Lower leg skin (tissue), 3 donors: ENCODE results near the gene TIMP2.

Experiments
- POLR2A ChIP-seq, 2 donors: fragments of 450-650 bp; IDR thresholded peaks; one replicate each; pipeline ENCODE4 v1.6.1; 2016 to 2017; ENCODE audit warnings: antibody characterized with exemption in 2 of 2, mild to moderate bottlenecking in 1 of 2, moderate library complexity in 1 of 2
- TF ChIP-seq, protein P1 (sequence below), 3 donors: fragments of 450-650 bp; IDR thresholded peaks; one replicate each; pipeline ENCODE4 v1.5.1; 2016; ENCODE audit warnings: antibody characterized with exemption in 3 of 3, mild to moderate bottlenecking in 3 of 3, moderate library complexity in 2 of 3

DNA sequence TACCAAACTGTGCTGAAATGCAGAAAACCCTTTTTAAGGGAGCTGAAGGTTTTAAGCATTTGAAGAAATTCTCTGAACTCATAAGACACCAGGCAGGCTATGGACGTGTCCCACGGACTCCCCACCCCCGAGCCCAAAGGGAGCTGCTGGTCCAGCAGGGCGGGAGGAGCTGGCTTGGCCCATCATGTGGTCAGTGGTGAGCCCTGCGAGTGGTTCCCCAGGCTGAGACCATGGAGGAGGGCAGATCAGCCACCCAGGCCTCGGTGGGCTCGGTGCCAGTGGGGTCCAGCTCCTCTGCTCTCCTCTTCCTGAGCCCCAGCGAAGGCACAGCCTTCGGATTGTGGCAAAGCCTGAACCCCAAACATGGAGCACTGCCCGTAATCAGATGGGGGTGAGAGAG, 27.5 kb upstream of the TIMP2 start:
- TF ChIP-seq POLR2A (IDR thresholded peaks at IDR 0.05), result no peak
- TF ChIP-seq, protein P1, sequence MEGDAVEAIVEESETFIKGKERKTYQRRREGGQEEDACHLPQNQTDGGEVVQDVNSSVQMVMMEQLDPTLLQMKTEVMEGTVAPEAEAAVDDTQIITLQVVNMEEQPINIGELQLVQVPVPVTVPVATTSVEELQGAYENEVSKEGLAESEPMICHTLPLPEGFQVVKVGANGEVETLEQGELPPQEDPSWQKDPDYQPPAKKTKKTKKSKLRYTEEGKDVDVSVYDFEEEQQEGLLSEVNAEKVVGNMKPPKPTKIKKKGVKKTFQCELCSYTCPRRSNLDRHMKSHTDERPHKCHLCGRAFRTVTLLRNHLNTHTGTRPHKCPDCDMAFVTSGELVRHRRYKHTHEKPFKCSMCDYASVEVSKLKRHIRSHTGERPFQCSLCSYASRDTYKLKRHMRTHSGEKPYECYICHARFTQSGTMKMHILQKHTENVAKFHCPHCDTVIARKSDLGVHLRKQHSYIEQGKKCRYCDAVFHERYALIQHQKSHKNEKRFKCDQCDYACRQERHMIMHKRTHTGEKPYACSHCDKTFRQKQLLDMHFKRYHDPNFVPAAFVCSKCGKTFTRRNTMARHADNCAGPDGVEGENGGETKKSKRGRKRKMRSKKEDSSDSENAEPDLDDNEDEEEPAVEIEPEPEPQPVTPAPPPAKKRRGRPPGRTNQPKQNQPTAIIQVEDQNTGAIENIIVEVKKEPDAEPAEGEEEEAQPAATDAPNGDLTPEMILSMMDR (IDR thresholded peaks at IDR 0.05), result no peak
